HepG2 (cell line): ENCODE measurements around the gene EIF5. TPM values are rescaled to one million over a fixed set of nuclear protein-coding genes. Genes with fewer than 3 reads are reported as not detected.

Experiments used
- ATAC-seq: fragments of 200-7000 bp; cut with Tn5 transposase; 3 replicates; pipeline ENCODE4 v1.9.1; 2020; ENCODE audit warnings: mild to moderate bottlenecking, moderate library complexity
- BruUV-seq: library from RNA; stranded (reverse); fragments of 400-500 nt; replicated peaks from 2 replicates; lab custom pipeline; 2021; lab: Mats Ljungman, UMichigan
- CTCF ChIA-PET: fragments of 300-600 bp; formaldehyde crosslinking; extraction: SDS; loops from one replicate; lab custom pipeline; 2021; ENCODE audit warnings: low total read pairs, inconsistent platforms, low intra/inter-chr PET ratio; lab: Yijun Ruan, JAX
- POLR2A ChIA-PET: fragments of 350-600 bp; sonication (Branson Sonifier 250); formaldehyde crosslinking; loops from one replicate; lab custom pipeline; 2020; ENCODE audit warnings: antibody characterized with exemption, inconsistent platforms; lab: Yijun Ruan, JAX
- DNase-seq: peaks from one replicate; pipeline ENCODE4 v3.0.0-alpha.2; 2015; ENCODE audit warnings: low spot score
- FAIRE-seq: peaks from 3 replicates; lab custom pipeline; 2011; peaks lifted over from hg19 to GRCh38; lab: Jason Lieb, UNC
- H2AFZ ChIP-seq: one replicate; pipeline ENCODE4 v1.6.1; 2011; ENCODE audit warnings: low read length, inconsistent platforms
- H3K27ac ChIP-seq: fragments of 300-600 bp; 3 replicates; pipeline ENCODE4 v1.8.0; 2011; ENCODE audit warnings: mixed run types, mild to moderate bottlenecking, mixed read lengths, low read length, inconsistent platforms; ENCODE audit not compliant: insufficient read depth; ENCODE audit errors: extremely low read length
- H3K27me3 ChIP-seq, 2 experiments: fragments of 200-600 bp in 1 of 2; 2 replicates in 1 of 2; 3 replicates in 1 of 2; pipeline versions ENCODE4 v1.6.0 to v1.8.0; 2011; ENCODE audit warnings: low read length in 2 of 2, mild to moderate bottlenecking in 2 of 2, moderate library complexity in 2 of 2, inconsistent platforms in 1 of 2; ENCODE audit not compliant: insufficient read depth in 2 of 2, control insufficient read depth in 1 of 2
- H3K36me3 ChIP-seq, 2 experiments: fragments of 200-600 bp in 1 of 2; replicated peaks in 1 of 2; 2 replicates in 1 of 2; 3 replicates in 1 of 2; pipeline versions ENCODE4 v1.5.1 to v1.8.0; 2011; ENCODE audit warnings: low read length in 2 of 2, inconsistent platforms in 1 of 2; ENCODE audit not compliant: insufficient read depth in 2 of 2, control insufficient read depth in 1 of 2
- H3K4me1 ChIP-seq: 2 replicates; pipeline ENCODE4 v1.5.1; 2012; ENCODE audit warnings: low read length, inconsistent platforms; ENCODE audit not compliant: insufficient read depth
- H3K4me2 ChIP-seq: 2 replicates; pipeline ENCODE4 v1.6.0; 2011; ENCODE audit warnings: low read depth, low read length, inconsistent platforms
- H3K4me3 ChIP-seq, 3 experiments: fragments of 200-600 bp in 1 of 3; sonication (generic), shearing (Covaris generic) in 1 of 3; replicated peaks in 1 of 3; 2 replicates each; pipeline ENCODE4 v1.5.1; 2011 to 2016; ENCODE audit warnings: low read length in 3 of 3, inconsistent platforms in 2 of 3, low read depth in 2 of 3, mild to moderate bottlenecking in 2 of 3, control low read depth in 1 of 3, mixed read lengths in 1 of 3; ENCODE audit not compliant: insufficient read depth in 1 of 3
- H3K79me2 ChIP-seq: one replicate; pipeline ENCODE4 v1.6.1; 2011; ENCODE audit warnings: low read length, inconsistent platforms; ENCODE audit not compliant: insufficient read depth
- H3K9ac ChIP-seq: 2 replicates; pipeline ENCODE4 v1.6.0; 2011; ENCODE audit warnings: mild to moderate bottlenecking, low read depth, low read length, inconsistent platforms; ENCODE audit not compliant: insufficient read depth
- H3K9me3 ChIP-seq: 2 replicates; pipeline ENCODE4 v1.5.1; 2012; ENCODE audit warnings: mild to moderate bottlenecking, low read length
- H4K20me1 ChIP-seq: 2 replicates; pipeline ENCODE4 v1.6.0; 2011; ENCODE audit warnings: inconsistent platforms, mild to moderate bottlenecking, low read length, moderate library complexity; ENCODE audit not compliant: insufficient read depth
- ATF7 ChIP-seq, 2 experiments: fragments of 450-650 bp in 1 of 2; sonication (generic) in 1 of 2; formaldehyde crosslinking in 1 of 2; IDR thresholded peaks; 2 replicates each; pipeline versions ENCODE4 v1.4.0 to v1.6.1; 2016 to 2020; ENCODE audit warnings: antibody characterized with exemption in 1 of 2, mild to moderate bottlenecking in 1 of 2, missing genetic modification reagents in 1 of 2
- KLF9 ChIP-seq: IDR thresholded peaks from 2 replicates; pipeline ENCODE4 v1.6.1; 2016; ENCODE audit warnings: low read depth
- SRF ChIP-seq: IDR thresholded peaks from 2 replicates; pipeline ENCODE4 v1.6.1; 2011; ENCODE audit warnings: mild to moderate bottlenecking, low read depth, low read length, moderate library complexity
- ZNF17 ChIP-seq: sonication (generic); formaldehyde crosslinking; IDR thresholded peaks from 2 replicates; pipeline ENCODE4 v1.5.0; 2020; ENCODE audit warnings: mild to moderate bottlenecking, missing genetic modification reagents
- WGBS: methylation state at CpG from one replicate; pipeline ENCODE4 v1.1.6; 2017; ENCODE audit warnings: low lambda C conversion rate; 5-methylcytosine and 5-hydroxymethylcytosine counted together
- in situ Hi-C: cut with HindIII; loops from 2 replicates; pipeline ENCODE4 v1.10.0; 2017; ENCODE audit warnings: low pct_unique_long_range_greater_than_20kb; ENCODE audit not compliant: extremely low pct_ligation_motif_present
- intact Hi-C: fragments of 100-400 bp; cut with micrococcal nuclease; formaldehyde crosslinking; loops from one replicate; pipeline ENCODE4 v1.10.0; 2022; ENCODE audit not compliant: unreplicated experiment
- polyA plus RNA-seq, 8 experiments: library from polyadenylated mRNA; depleted of rRNA in 3 of 8; stranded (reverse) in 7 of 8; unstranded in 1 of 8; fragments of >200 nt; fragmentation: Illumina TruSeq in 4 of 8; extraction: Trizol in 4 of 8; gene quantifications; 2 replicates each; pipeline versions ENCODE4 v1.2.1 to v1.2.3, GENCODE V29; 2011 to 2016; ENCODE audit warnings: low read depth in 4 of 8, missing spikeins in 1 of 8, mixed read lengths in 1 of 8; ENCODE audit not compliant: insufficient read depth in 1 of 8
- total RNA-seq, 5 experiments: library from RNA; depleted of rRNA; stranded (reverse); fragments of >200 nt; fragmentation: Illumina TruSeq; extraction: Trizol; gene quantifications; 2 replicates each; pipeline ENCODE4 v1.2.3, GENCODE V29; 2016; ENCODE audit warnings: low read depth in 1 of 5

Gene EIF5
- total and polyA plus RNA-seq, 2 of the 13 experiments (the other 11 are each of a cell fraction or from before 2014, with no cell fraction given), result 189 to 281 TPM

- FAIRE-seq (no peak), ATAC-seq (no peak), DNase-seq (no peak)
- Histone ChIP-seq H3K4me3 (no peak overlapping the region), H2AFZ (no peak overlapping the region), H4K20me1 (no peaks in the 10 kb centered on the region), H3K4me1 (peaks cover 32% of the 10 kb centered on the region), H3K79me2 (no peaks in the 10 kb centered on the region), H3K4me2 (no peak overlapping the region), H3K27ac (no peak overlapping the region), H3K9me3 (no peaks in the 10 kb centered on the region), H3K27me3 (peaks cover 1 to 11% of the 10 kb centered on the region in 2 experiments; a peak in 4 of 5 replicates), H3K9ac (no peak overlapping the region), H3K36me3 (no peaks in the 10 kb centered on the region)
- ChIA-PET CTCF (no interaction called here), POLR2A (no interaction called here)
- no peak for TF ChIP-seq ZNF17 (CRISPR knock-in tag)
- TF ChIP-seq ATF7 (IDR thresholded peaks at IDR 0.05), result peak; percentile 62; the same call in 1 of the 2 replicates
- no peak for TF ChIP-seq ATF7 (CRISPR knock-in tag; IDR thresholded peaks at IDR 0.05)
- in situ Hi-C loops (no loop called here), intact Hi-C loops (no loop called here)
- WGBS, result 72% methylated on average over 2 of the region's 2 CpGs
- BruUV-seq, result no TSS peak
Observed at GRCh38 chr14:103286460-103286859, 47.6 kb upstream of the EIF5 start.

GRCh38 chr14:103286968-103287850 lies 46.8 kb upstream of the EIF5 start:
- H3K4me2 ChIP-seq, result no peak overlapping the region
- no TSS peak for BruUV-seq
- no peak overlapping the region for H2AFZ ChIP-seq
- no peak overlapping the region for H3K9ac ChIP-seq
- no peaks in the 10 kb centered on the region for H3K9me3 ChIP-seq
- no peaks in the 10 kb centered on the region for H4K20me1 ChIP-seq
- in situ Hi-C loops (no loop called here), intact Hi-C loops (no loop called here)
- no peak for ATAC-seq
- H3K79me2 ChIP-seq, result no peaks in the 10 kb centered on the region
- no peak overlapping the region for H3K4me3 ChIP-seq
- no peak for FAIRE-seq
- CTCF ChIA-PET, result no interaction called here
- 64% methylated on average over 15 of the region's 20 CpGs for WGBS
- no peak overlapping the region for H3K27ac ChIP-seq
- H3K4me1 ChIP-seq, result peaks cover 27% of the 10 kb centered on the region
- H3K27me3 ChIP-seq, result peaks cover 1 to 14% of the 10 kb centered on the region in 2 experiments; a peak in 4 of 5 replicates
- POLR2A ChIA-PET, result no interaction called here
- no peaks in the 10 kb centered on the region for H3K36me3 ChIP-seq
- no peak for TF ChIP-seq KLF9
- TF ChIP-seq SRF, result peak; percentile 55; the same call in 1 of the 2 replicates
- no peak for DNase-seq
